HG02852 (cell line): ENCODE results near the gene MTX2.
A peak's percentile ranks its signal among the peaks of the same experiment; 100 is the strongest.

Experiments used
- ATAC-seq: cut with Tn5 transposase; IDR thresholded peaks from one replicate; pipeline ENCODE4 v1.9.1; 2021; ENCODE audit warnings: mild to moderate bottlenecking, moderate library complexity; ENCODE audit not compliant: unreplicated experiment

Gene MTX2

DNA sequence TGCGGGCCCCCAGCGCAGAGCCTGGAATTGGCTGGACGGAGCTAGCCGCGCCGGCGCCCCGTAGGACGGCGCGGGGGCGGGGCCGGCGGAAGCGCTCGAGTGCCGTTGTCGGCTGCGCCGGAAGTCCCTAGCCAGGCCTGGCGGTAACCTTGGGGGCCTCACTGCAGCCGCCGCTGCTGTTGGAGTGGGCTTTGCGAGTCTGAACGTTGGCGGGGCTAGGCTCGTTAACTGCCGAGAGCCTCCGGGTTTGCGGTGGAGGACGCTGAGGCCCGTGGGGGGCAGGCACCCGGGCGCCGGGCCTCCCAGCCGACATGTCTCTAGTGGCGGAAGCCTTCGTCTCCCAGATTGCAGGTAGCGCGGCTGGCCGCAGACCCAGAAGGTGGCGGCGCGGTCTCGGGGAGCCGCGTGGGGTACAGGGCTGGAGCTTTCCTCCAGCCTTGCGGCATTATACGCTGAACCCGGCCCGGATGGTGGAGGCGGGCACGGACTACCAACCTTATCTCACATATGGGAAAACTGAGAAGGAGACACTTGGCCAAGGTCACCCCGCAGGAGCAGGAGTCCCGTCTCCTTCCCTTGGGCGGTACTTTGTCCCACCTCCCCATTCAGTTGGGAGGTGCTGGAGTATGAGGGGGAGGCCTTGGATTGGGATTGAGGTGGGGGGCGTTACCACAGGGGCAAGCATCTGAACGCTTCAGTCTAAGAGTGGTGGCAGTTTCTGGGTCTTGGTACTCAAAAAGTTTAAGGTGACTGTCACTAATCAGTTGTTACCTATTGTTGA is at the start of gene MTX2:
MTX2 (plus strand) TSS at position 124 of the 781 bp plus-strand sequence; CDS start at position 312, 188 bp downstream.
- ATAC-seq: peak; percentile 97

DNA sequence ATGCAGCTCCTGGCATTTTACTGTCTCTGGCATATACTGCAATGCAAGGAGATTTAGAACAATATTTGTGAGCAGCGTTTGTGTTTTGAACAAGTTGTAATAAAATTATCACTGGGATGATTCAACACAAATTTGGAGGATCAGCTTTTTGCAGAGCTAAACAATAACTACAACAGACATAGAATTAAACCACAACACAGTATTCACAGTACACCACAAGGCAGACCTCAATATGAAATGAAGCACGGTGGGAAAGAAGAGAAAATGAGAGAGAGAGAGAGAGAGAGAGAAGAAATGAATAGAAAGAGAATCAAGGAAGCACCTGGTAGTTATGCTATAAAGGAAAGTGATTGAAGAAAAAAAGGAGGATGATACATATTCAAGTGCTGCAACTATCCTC is 41.4 kb upstream of the MTX2 start:
- ATAC-seq: no peak

DNA sequence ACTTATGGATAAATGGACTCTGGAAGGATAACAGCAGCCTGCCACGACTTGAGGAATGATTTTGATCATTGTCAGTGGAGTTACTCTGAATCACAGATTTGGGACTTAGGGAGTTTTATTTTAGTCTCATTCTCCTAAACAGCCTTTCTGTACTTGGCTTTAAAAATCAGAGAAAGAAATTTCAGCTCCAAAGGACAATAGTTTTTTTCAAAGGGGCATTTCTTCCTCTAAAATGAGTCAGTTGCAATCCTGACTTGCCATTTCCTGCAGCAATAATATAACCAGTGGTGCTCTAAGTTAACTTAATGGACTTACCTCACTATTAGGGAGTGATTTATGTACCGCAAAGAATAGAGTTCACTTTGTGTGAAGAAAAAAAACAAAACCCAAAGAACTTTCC is 35.1 kb upstream of the MTX2 start:
- no peak for ATAC-seq

DNA sequence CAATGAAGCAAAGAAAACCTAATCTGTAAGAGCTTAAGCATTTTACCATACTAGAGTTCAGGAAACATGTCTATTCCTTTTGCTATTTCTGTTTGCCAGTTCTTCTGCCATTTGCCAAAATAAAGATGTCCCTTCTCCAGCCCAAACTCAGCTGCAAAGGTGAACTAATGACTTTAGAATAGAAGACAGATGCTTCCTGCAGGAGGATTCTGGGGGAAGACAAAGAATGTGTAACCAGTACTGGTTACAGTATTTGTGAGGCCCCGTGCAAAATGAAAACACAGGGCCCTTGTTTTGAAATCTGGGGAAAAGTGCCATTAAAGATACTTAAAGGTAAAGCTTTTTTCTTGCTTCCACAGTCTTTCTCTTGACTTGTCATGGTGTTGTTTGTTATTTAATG is 34.3 kb upstream of the MTX2 start:
- no peak for ATAC-seq

DNA sequence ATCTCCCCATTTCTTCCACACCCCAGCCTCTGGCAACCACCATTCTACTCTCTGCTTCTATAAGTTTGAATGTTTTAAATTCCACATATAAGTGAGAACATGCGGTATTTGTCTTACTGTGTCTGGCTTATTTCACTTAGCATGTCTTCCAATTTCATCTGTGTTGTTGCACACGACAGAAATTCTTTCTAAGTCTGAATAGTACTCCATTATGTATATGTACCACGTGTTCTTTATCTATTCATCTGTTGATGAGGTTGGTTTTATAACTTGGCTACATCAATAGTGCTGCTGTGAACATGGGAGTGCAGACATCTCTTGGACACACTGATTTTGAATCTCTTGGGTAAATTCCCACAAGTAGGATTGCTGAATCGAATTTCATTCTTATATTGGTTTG is 31.8 kb upstream of the MTX2 start:
- no peak for ATAC-seq

DNA sequence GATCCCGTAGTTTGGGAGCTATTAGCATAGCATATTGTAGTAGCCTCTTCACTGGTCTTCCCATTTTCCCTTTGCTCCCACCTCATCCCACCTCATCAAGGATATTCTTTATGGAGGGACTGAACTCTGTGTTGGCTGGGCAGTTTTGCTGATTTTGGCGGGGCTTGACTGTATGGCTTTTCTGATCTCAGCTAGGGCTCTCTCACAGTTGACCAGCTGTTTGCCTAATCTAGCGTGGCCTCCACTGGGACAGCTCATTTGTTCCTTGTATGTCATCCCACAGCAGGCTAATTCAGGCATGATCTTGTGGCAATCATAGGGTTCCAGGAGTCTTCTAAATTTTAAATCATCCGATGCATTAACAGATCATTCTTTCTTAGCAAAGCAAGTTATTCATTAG is 30.2 kb upstream of the MTX2 start:
- no peak for ATAC-seq

DNA sequence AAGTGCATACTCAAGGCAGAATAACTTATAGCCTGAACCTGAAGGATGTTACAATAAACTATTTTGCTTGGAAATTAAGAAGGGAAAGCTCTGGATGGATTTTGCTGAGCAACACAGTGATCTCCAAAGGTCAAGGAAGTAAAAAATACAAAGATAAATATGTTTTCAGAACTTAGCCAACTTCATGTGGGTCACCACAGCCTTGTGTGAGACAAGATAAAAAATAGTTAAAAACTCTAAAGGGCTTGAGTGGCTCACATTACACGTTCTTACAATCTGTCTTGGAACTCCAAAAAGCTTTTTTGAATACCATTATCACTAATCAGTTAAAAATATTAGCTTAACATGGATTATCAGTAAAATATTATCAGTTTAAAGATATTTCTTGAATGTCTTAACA is 28.9 kb upstream of the MTX2 start:
- no peak for ATAC-seq

DNA sequence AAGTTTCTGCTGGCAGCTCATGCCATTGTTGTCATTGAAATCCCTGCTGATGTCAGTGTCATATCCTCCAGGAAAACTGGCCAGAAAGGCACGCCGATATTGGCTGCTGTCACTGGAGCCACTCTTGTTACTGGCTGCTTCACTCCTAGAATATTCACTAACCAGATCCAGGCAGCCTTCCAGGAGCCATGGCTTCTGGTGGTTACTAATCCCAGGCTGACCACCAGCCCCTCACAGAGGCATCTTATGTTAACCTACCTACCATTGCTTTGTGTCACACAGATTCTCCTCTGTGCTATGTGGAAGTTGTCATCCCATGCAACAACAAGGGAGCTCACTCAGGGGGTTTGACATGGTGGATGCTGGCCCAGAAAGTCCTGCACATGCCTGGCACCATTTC is 27.0 kb upstream of the MTX2 start:
- no peak for ATAC-seq

DNA sequence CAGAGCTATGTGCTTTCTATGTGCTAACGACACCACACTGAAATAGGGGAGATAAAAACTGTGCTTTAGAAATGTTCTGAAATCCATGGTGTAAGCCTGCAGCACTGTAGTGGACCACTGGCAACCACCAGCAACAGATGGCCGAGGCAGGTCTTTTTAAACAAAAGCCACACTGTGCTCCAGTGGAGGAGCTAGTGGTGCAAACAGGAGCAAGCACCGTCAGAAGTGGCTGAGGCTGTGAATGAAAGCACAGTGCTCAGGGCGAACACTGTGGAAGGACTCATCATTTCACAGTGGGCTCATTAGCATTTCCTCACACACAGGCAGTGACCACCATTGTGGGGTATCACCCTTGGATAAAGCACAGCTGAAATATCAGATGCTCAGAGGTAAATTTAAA is 22.9 kb upstream of the MTX2 start:
- ATAC-seq: no peak

DNA sequence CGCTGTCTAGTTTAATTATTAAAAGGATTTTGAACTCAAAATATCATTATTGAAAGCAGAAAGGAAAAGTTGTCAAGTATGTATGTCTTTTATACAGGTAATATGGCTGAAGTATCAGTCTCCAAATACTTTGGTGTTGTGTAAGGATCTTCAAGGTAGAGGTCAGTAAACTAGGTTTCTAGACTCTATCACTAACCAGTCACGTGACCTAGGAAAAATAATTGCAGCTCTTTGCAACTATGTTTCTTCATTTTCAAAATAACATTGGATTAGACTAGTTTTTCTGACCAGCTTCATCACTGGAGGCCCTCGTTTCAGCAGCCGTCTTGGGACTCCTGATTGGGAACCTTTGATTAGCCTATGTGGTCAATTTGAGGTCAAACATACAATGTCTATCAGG is 21.4 kb upstream of the MTX2 start:
- ATAC-seq: no peak

DNA sequence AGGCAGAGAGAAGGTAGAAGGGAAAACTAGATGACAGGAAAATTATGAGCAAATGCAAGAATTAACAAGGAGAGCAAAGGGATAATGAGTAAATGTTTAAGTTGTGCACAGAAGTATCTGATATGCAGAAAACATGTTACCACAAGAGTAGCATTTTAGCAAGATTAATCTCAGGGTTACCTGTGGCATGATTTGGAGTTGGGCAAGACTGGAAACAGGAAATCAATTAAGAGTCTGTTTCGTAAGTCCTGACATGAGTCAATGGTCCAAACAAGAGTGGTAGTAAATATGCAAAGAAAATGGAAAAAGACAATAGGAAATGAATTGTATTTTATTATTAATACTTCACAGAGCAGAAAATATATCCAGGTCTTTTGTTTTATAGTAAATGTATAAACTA is 17.3 kb upstream of the MTX2 start:
- ATAC-seq: no peak

DNA sequence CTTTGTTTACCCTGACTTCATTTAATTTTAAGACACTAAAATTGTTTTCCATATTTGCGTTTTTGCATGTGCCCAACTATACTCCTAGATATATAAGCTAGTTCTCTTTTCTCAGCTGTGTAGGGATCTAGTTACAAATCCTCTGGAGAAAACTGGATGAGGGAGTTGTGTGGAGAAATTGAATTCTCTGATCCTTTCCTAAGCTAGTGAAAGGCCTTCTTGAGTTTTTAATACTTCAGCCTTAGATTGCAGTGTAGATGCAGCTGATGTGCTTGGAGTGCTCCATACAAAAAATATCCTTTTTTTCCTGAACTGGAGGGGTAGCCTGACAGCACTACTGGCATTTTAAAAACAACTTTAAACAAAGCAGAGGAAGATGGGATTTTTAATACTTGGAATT is 8.6 kb upstream of the MTX2 start:
- ATAC-seq: no peak

DNA sequence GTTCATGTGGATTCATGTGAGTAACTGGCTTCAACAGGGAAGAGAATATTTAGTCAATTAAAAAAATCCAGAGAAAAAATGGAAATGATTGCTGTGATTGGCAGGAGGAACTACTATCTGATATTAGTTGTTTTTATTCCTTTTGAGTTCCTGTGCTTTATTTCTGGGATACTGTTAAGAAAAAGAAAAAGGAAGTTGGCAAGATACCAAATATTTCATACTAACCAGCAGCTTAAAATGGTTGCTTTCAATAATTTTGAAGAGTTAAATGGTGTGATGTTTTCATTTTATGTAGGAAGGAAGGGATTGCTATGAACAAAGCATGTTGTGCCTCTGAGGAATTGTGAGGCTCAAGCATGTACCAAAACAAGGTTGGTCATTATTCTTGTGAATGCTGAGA is 8.1 kb upstream of the MTX2 start:
- ATAC-seq: no peak

DNA sequence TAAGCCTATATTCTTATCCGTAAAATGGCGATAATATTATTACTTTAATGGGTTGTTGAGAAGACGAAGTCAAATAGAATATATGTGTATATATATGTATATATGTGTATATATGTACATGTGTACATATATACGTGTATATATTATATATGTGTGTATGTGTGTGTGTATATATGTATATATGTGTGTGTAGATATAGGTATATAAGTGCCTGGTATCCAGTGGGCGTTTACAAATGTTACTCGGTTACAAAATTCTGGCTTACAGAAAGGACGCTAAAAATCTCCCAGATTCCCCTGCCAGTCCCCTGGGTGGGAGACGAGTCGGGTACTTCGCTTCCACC is 295 bp upstream of the MTX2 start:
- ATAC-seq: peak; percentile 31

DNA sequence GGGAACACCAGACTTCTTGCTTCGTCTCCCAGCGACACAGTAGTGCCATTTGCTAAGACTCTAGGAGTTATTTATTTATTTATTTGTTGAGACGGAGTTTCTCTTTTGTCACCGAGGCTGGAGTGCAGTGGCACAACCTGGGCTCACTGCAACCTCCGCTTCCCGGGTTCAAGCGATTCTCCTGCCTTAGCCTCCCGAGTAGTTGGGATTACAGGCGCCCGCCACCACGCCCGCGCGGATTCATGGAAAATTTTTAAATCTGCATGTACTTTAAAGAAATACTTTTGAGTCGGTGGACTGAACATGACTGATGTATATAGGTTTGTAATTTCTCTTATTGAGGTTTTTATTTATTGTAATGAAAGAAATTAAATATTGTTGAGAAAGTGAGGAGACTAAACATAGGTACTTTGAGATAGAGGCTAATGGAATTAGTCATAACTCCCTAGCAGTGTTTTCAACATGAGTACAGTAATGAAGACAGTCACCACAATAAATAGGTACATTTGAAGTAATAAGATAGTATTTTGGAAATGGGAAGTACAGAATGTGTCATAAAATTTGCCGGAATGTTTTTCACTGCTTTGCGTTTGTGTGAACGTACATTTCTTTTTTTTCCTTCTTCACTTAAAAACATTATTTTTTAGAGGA is 983 bp downstream of the MTX2 start:
- ATAC-seq: no peak

DNA sequence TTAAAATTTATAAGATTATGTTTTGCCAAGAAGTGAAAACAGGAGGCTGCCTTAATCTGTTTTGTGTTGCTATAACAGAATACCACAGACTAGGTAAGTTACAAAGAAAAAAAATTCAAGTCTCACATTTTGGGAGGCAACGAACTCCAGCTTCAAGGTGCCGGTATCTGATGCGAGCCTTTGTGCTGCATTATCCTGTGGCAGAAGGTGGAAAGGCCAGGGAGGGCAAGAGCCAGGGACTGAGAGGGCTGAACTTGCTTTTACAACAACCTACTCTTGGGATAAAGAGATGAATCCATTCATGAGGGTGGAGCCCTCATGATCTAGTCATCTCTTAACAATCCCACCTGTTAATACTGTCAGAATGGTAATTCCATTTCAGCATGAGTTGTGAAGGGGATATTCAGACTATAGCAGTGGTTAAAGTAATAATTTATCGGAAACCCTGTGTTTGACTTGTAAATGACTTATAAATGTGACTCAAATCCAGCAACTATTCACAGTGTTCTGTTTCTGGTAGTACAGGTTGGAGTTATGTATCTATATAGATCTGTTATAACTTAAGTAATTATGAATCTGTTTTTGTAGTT is 3.7 kb downstream of the MTX2 start:
- no peak for ATAC-seq

DNA sequence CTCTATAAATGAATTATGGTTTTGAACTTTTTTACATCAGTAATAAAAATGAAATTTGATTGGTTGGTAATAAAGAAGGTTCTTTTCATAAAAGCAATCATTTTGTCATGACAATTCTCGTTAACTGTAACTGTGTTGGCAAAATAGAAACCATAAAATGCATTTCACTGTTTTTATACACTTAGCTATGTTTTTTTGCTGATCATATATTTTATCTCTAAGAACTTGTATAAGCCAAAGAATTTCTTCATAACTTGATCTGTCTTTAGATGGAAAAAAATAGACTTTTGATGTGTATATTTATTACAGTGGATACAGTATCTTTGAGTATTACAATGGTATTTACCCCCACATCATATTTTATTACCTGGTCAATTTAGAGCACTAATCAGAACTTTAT is 9.7 kb downstream of the MTX2 start:
- no peak for ATAC-seq

DNA sequence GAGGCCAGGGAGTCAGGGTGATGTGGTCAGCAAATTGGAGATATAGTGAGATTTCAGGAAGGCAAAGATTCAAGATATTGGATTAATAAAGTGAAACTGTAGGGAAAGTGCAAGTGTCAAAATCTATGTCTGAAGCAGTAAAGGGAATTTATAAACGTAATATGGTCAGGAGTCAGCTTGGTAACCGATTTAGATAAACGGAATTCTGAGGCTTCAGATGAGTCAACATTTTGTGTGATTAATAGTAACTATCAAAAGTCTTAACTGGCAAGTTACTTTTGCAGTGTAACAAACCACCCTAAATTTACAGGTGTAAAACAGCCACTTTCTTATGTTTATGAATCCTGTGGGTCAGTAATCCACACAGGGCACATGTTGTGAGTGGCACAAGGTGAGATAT is 10.9 kb downstream of the MTX2 start:
- no peak for ATAC-seq

DNA sequence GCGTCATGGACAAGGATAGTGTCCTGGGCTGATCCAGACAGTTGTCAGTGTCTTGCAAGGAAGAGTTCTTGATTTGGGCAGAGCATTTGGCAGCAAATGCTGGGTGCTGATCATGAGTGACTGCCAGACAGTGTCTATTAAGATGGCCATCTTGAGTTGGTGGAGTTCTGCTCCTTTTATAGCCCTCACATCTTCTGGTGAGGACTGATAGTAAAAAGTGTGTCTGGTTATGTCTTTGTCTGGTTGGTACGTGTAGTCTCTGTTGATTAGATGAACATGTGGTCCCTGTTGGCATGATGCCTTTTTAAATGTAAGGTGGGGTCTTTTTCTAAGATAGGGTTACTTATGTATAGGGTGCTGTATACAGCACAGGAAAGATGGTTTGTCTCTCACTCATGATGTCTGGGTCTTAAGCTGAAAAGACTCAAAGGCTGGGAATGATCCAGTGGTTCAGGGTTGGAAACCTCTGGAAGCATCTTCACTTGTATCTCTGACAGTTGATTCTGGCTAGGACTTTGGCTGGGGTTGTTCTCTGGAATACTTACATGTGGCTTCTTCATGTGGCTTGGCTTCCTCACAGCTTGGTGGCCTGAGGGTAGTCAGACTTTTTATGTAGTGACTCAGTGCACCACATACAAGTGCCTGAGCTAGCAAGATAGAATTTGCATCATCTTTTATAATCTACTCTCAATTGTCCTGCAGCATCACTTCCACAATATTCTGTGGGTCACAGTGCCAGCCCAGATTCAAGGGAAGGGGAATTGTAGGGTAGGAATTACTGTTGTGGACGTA is 11.8 kb downstream of the MTX2 start:
- no peak for ATAC-seq

DNA sequence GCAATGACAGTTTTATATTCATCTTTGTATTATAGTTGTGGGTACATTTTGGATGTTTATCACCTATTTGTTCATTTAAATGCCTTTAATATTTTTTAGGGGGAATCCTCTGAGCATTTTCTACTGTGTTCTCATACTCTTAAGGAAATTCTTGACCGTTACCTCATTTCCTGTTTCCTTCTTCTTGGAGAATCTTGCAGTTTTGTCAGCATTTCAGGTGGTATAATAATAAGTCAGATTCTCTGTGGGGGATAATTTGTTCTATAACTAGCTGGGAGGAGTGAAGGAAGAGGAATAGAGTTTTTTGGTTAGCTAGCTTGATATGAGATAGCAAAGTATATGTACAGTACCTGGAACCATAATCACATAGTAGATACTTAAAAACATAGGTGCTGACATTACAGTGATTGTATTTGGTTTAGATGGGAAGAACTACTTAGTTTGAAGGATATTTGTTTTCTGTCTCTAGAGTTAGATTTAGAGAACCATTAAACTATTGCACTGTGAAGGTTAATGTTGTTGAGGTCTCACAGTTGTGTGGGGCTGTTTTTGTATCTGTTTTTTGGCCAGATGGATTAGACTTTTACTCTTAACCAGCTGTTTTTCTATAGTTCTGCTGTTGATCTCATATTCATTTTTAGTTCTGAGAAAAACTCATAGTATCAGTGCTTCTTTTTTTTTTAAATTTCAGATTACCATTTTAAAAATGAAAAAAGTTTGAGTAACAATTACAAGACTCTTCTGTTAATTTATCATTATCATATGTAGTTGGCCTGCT is 14.2 kb downstream of the MTX2 start:
- no peak for ATAC-seq

DNA sequence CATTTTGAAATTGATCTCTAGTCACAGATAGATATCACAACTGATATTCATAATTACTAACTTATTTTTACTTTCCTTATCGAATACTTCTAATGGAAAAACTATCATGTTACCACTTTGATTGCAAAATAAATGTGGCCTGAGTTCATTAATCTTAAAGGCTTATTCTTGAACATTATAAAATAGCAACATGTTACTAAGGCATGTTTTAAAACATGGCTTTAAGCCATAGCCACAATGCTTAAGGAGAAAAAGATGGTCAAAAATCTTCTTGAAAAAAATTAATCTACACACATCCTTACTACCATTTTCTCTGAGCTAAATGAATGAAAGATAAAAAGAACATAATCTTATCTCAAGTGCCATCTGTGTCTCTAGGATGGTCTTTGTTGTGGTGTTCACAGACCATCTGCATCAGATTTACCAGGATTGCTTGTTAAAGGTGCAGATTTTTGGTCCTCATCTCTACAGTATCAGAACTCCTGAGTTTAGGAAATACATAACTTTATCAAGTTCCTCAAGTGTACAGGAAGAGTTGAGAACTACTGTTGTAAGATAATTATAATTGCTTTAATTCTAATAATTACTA is 15.3 kb downstream of the MTX2 start:
- no peak for ATAC-seq
